Measurements from ENCODE around the gene KLRB1.

KLRB1 gene

DNA sequence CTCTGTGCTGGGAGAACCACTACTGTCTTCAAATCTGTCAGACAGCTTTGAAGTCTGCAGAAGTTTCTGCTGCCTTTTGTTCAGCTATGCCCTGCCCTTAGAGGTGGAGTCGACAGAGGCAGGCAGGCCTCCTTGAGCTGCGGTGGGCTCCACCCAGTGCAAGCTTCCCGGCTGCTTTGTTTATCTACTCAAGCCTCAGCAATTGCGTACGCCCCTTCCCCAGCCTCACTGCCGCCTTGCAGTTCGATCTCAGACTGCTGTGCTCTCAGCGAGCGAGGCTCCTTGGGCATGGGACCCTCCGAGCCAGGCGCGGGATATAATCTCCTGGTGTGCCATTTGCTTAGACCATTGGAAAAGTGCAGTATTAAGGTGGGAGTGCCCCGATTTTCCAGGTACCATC is 25.1 kb upstream of the KLRB1 start:
- H3K36me3 ChIP-seq (ENCODE audit: control insufficient read depth in 1 of 2, insufficient read depth in 2 of 2, low read length in 2 of 2) = no peaks in the 10 kb centered on the region

GRCh38 chr12:9626821-9627220 is 19.1 kb upstream of the KLRB1 start:
- Histone ChIP-seq H3K9ac (ENCODE audit: low read length) (no peak overlapping the region), H3K27me3 (ENCODE audit: insufficient read depth, low read length) (no peaks in the 10 kb centered on the region), H2BK5ac (ENCODE audit: low read depth, low read length, poor library complexity) (no peak overlapping the region), H3K9me3 (ENCODE audit: insufficient read depth, low read depth, low read length) (no peaks in the 10 kb centered on the region), H4K91ac (ENCODE audit: low read depth, low read length) (no peak overlapping the region), H3K4ac (ENCODE audit: low read depth, low read length) (no peak overlapping the region), H3K23ac (ENCODE audit: low read length) (no peak overlapping the region), H4K8ac (ENCODE audit: low read depth, low read length) (no peak overlapping the region), H3K27ac (ENCODE audit: low read depth, low read length) (no peak overlapping the region), H3K18ac (ENCODE audit: low read length) (no peak overlapping the region), H2BK12ac (ENCODE audit: low read length) (no peak overlapping the region), H4K12ac (ENCODE audit: low read depth, low read length) (no peak overlapping the region), H3K79me2 (ENCODE audit: control insufficient read depth, insufficient read depth, low read length, poor library complexity) (no peaks in the 10 kb centered on the region), H3K79me1 (ENCODE audit: low read length) (no peaks in the 10 kb centered on the region), H2AK5ac (ENCODE audit: low read length) (no peak overlapping the region), H3K14ac (ENCODE audit: low read length) (no peak overlapping the region), H2BK120ac (ENCODE audit: insufficient read depth, low read length, poor library complexity) (no peak overlapping the region), H3K36me3 (ENCODE audit: control insufficient read depth in 1 of 2, insufficient read depth in 2 of 2, low read length in 2 of 2) (no peaks in the 10 kb centered on the region), H3K4me1 (ENCODE audit: control insufficient read depth in 1 of 2, insufficient read depth in 2 of 2, low read length in 2 of 2) (no peaks in the 10 kb centered on the region), H2AFZ (ENCODE audit: insufficient read depth, low read length, poor library complexity) (no peak overlapping the region), H3K4me2 (ENCODE audit: low read length) (no peak overlapping the region), H3K4me3 (ENCODE audit: low read depth, low read length) (no peak overlapping the region)
- no CpG with 5 or more reads among the region's 2 CpGs for WGBS (ENCODE audit: extremely low coverage, insufficient coverage, insufficient read length)
- no peak for DNase-seq

More for the DNA sequence above, 25.1 kb upstream of the KLRB1 start:
- H3K4ac ChIP-seq (ENCODE audit: low read depth, low read length) = no peak overlapping the region
- H3K4me2 ChIP-seq (ENCODE audit: low read length) = no peak overlapping the region
- H3K4me1 ChIP-seq (ENCODE audit: control insufficient read depth in 1 of 2, insufficient read depth in 2 of 2, low read length in 2 of 2) = no peaks in the 10 kb centered on the region
- H4K91ac ChIP-seq (ENCODE audit: low read depth, low read length) = no peak overlapping the region
- H3K79me2 ChIP-seq (ENCODE audit: control insufficient read depth, insufficient read depth, low read length, poor library complexity) = no peaks in the 10 kb centered on the region
- H4K12ac ChIP-seq (ENCODE audit: low read depth, low read length) = no peak overlapping the region
- WGBS (ENCODE audit: extremely low coverage, insufficient coverage, insufficient read length) = no CpG with 5 or more reads among the region's 13 CpGs
- no peaks in the 10 kb centered on the region for H3K27me3 ChIP-seq (ENCODE audit: insufficient read depth, low read length)
- H2BK12ac ChIP-seq (ENCODE audit: low read length) = no peak overlapping the region
- H3K9me3 ChIP-seq (ENCODE audit: insufficient read depth, low read depth, low read length) = no peaks in the 10 kb centered on the region
- no peak overlapping the region for H4K8ac ChIP-seq (ENCODE audit: low read depth, low read length)
- H2AFZ ChIP-seq (ENCODE audit: insufficient read depth, low read length, poor library complexity) = no peak overlapping the region
- H3K14ac ChIP-seq (ENCODE audit: low read length) = no peak overlapping the region
- no peak overlapping the region for H3K18ac ChIP-seq (ENCODE audit: low read length)
- no peak overlapping the region for H2AK5ac ChIP-seq (ENCODE audit: low read length)
- no peak overlapping the region for H2BK120ac ChIP-seq (ENCODE audit: insufficient read depth, low read length, poor library complexity)
- no peak overlapping the region for H3K4me3 ChIP-seq (ENCODE audit: low read depth, low read length)
- no peak overlapping the region for H3K23ac ChIP-seq (ENCODE audit: low read length)
- no peak overlapping the region for H3K9ac ChIP-seq (ENCODE audit: low read length)
- no peak overlapping the region for H2BK5ac ChIP-seq (ENCODE audit: low read depth, low read length, poor library complexity)
- H3K27ac ChIP-seq (ENCODE audit: low read depth, low read length) = no peak overlapping the region
- H3K79me1 ChIP-seq (ENCODE audit: low read length) = no peaks in the 10 kb centered on the region
- no peak for DNase-seq

DNA sequence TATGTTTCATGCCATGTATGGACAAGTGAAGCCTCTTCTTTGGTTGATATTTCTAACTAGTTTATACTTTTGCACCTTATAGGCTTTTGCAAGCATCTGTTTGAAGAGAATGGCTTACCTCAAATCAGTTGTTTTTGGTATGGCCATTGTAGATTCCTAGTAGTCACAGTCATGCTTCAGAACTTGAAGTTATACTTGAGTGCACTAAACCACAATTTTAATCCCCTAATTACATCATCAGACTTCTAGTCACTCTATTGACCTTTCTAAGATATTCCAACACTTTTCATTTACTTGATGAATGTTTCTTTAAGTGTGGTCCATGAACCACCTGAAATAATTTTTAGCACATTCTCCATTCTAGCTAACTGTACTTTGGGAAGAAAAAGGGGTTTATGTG is 18.6 kb upstream of the KLRB1 start:
- H2BK5ac ChIP-seq (ENCODE audit: low read depth, low read length, poor library complexity) = no peak overlapping the region
- DNase-seq = no peak
- no peak overlapping the region for H4K12ac ChIP-seq (ENCODE audit: low read depth, low read length)
- H3K4ac ChIP-seq (ENCODE audit: low read depth, low read length) = no peak overlapping the region
- H3K4me2 ChIP-seq (ENCODE audit: low read length) = no peak overlapping the region
- H3K36me3 ChIP-seq (ENCODE audit: control insufficient read depth in 1 of 2, insufficient read depth in 2 of 2, low read length in 2 of 2) = no peaks in the 10 kb centered on the region
- no peak overlapping the region for H3K14ac ChIP-seq (ENCODE audit: low read length)
- H3K18ac ChIP-seq (ENCODE audit: low read length) = no peak overlapping the region
- no peaks in the 10 kb centered on the region for H3K4me1 ChIP-seq (ENCODE audit: control insufficient read depth in 1 of 2, insufficient read depth in 2 of 2, low read length in 2 of 2)
- no peak overlapping the region for H3K4me3 ChIP-seq (ENCODE audit: low read depth, low read length)
- no peak overlapping the region for H2AFZ ChIP-seq (ENCODE audit: insufficient read depth, low read length, poor library complexity)
- H3K9me3 ChIP-seq (ENCODE audit: insufficient read depth, low read depth, low read length) = no peaks in the 10 kb centered on the region
- H2AK5ac ChIP-seq (ENCODE audit: low read length) = no peak overlapping the region
- H2BK12ac ChIP-seq (ENCODE audit: low read length) = no peak overlapping the region
- H3K79me2 ChIP-seq (ENCODE audit: control insufficient read depth, insufficient read depth, low read length, poor library complexity) = no peaks in the 10 kb centered on the region
- no peak overlapping the region for H3K9ac ChIP-seq (ENCODE audit: low read length)
- no peak overlapping the region for H4K91ac ChIP-seq (ENCODE audit: low read depth, low read length)
- no peak overlapping the region for H3K27ac ChIP-seq (ENCODE audit: low read depth, low read length)
- H3K23ac ChIP-seq (ENCODE audit: low read length) = no peak overlapping the region
- no peak overlapping the region for H4K8ac ChIP-seq (ENCODE audit: low read depth, low read length)
- H2BK120ac ChIP-seq (ENCODE audit: insufficient read depth, low read length, poor library complexity) = no peak overlapping the region
- H3K27me3 ChIP-seq (ENCODE audit: insufficient read depth, low read length) = no peaks in the 10 kb centered on the region
- H3K79me1 ChIP-seq (ENCODE audit: low read length) = no peaks in the 10 kb centered on the region

DNA sequence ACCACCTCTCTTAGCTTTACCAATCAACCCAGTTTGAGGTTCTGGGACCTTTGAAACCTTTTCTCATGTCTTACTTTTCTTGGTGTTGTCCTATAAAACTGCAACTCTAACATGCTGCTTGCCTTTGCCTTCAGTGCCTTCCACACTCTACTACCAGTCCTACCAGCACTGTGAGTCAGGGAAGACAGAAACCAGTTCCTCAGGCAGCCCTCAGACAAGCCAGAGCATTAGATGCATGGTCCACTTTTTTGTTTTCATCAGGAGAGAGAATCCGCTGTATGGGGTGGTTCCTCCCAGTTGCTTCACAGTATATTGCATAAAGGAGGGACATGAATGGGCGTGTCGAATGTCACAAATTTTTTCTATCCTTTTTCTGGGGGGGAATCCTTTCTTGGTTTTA is 17.3 kb upstream of the KLRB1 start:
- no peak overlapping the region for H2BK120ac ChIP-seq (ENCODE audit: insufficient read depth, low read length, poor library complexity)
- no peak overlapping the region for H3K4me3 ChIP-seq (ENCODE audit: low read depth, low read length)
- DNase-seq = peak in 1 of 2 donors; percentile 25
- H2AFZ ChIP-seq (ENCODE audit: insufficient read depth, low read length, poor library complexity) = no peak overlapping the region
- no peak overlapping the region for H3K9ac ChIP-seq (ENCODE audit: low read length)
- no peak overlapping the region for H3K27ac ChIP-seq (ENCODE audit: low read depth, low read length)
- H3K23ac ChIP-seq (ENCODE audit: low read length) = no peak overlapping the region
- H2BK5ac ChIP-seq (ENCODE audit: low read depth, low read length, poor library complexity) = no peak overlapping the region
- no peak overlapping the region for H3K14ac ChIP-seq (ENCODE audit: low read length)
- no peak overlapping the region for H4K8ac ChIP-seq (ENCODE audit: low read depth, low read length)
- no CpG with 5 or more reads among the region's 3 CpGs for WGBS (ENCODE audit: extremely low coverage, insufficient coverage, insufficient read length)
- H3K79me1 ChIP-seq (ENCODE audit: low read length) = no peaks in the 10 kb centered on the region
- H3K9me3 ChIP-seq (ENCODE audit: insufficient read depth, low read depth, low read length) = no peaks in the 10 kb centered on the region
- H3K36me3 ChIP-seq (ENCODE audit: control insufficient read depth in 1 of 2, insufficient read depth in 2 of 2, low read length in 2 of 2) = no peaks in the 10 kb centered on the region
- no peaks in the 10 kb centered on the region for H3K4me1 ChIP-seq (ENCODE audit: control insufficient read depth in 1 of 2, insufficient read depth in 2 of 2, low read length in 2 of 2)
- no peak overlapping the region for H3K18ac ChIP-seq (ENCODE audit: low read length)
- H4K12ac ChIP-seq (ENCODE audit: low read depth, low read length) = no peak overlapping the region
- no peak overlapping the region for H2AK5ac ChIP-seq (ENCODE audit: low read length)
- no peak overlapping the region for H4K91ac ChIP-seq (ENCODE audit: low read depth, low read length)
- no peaks in the 10 kb centered on the region for H3K79me2 ChIP-seq (ENCODE audit: control insufficient read depth, insufficient read depth, low read length, poor library complexity)
- H2BK12ac ChIP-seq (ENCODE audit: low read length) = no peak overlapping the region
- H3K4me2 ChIP-seq (ENCODE audit: low read length) = no peak overlapping the region
- no peaks in the 10 kb centered on the region for H3K27me3 ChIP-seq (ENCODE audit: insufficient read depth, low read length)
- H3K4ac ChIP-seq (ENCODE audit: low read depth, low read length) = no peak overlapping the region

Measured in trophoblast cell (in vitro differentiated cells and primary cell).